IPS-20b (cell line): ENCODE results near the gene ABHD3.

ENCODE experiments used
- H3K27ac ChIP-seq: one replicate; pipeline ENCODE4 v1.5.1; 2013; ENCODE audit warnings: low read length
- H3K27me3 ChIP-seq: 2 replicates; pipeline ENCODE4 v1.6.1; 2013; ENCODE audit warnings: mild to moderate bottlenecking, low read length, inconsistent platforms; ENCODE audit not compliant: insufficient read depth
- H3K36me3 ChIP-seq: 2 replicates; pipeline ENCODE4 v1.6.1; 2013; ENCODE audit warnings: low read depth, mild to moderate bottlenecking, inconsistent platforms, low read length, moderate library complexity; ENCODE audit not compliant: insufficient read depth
- H3K4me1 ChIP-seq: 2 replicates; pipeline ENCODE4 v1.6.1; 2013; ENCODE audit warnings: mild to moderate bottlenecking, control low read depth, inconsistent platforms, low read length, moderate library complexity; ENCODE audit not compliant: insufficient read depth
- H3K4me3 ChIP-seq: 2 replicates; pipeline ENCODE4 v1.5.1; 2013; ENCODE audit warnings: mild to moderate bottlenecking, low read length, inconsistent platforms
- H3K9ac ChIP-seq: 2 replicates; pipeline ENCODE4 v1.6.1; 2013; ENCODE audit warnings: low read depth, mild to moderate bottlenecking, inconsistent platforms, low read length, moderate library complexity
- H3K9me3 ChIP-seq: 2 replicates; pipeline ENCODE4 v1.6.1; 2013; ENCODE audit warnings: mild to moderate bottlenecking, low read depth, low read length, inconsistent platforms; ENCODE audit not compliant: insufficient read depth

ABHD3 gene

DNA sequence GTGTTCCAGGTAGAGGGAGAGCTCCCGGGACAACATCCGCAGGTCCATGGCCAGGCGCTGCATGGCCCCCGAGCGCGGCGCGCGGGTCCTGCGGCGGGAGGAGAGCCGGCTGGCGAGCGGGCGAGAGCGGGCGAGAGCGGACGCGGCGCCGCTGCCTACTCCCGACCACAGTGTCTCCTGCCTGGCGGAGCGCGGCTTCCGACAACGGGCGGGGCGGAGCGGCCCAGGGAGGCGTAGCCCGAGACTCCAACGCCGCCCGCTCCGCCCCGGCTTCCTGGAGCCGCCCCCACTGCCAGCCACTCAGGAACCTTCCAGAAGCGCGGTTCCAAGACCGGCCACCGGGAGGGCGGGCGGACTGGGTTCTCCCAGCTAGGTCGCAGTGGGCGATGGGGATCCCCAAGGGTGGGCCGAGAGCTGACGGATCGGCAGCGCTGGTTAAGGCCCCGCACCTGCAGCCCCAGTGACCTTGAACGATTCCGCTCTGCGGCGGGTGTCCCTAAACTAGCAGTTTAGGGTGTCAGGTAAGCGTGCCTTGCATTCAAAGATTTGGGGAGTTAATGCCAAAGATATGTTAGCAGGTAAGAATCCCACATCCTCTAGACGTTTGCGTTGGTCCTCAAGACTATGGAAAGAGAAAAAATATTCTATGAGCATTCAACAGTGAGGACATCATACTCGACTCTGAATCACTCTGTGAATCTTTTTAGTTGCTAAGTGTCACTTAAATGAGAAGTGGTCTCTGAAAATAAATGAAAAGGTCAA, at the start of gene ABHD3:
Gene ABHD3, minus strand, starts transcription at position 172 of the 762 bp plus-strand sequence. Its CDS starts 109 bp downstream, at position 63.
- no peak within 1 kb of the TSS for H3K27ac ChIP-seq
- peaks cover 8% of the 10 kb centered on the region; the same call in 1 of the 2 replicates for H3K4me1 ChIP-seq
- H3K9ac ChIP-seq: peak within 1 kb of the TSS; percentile 83
- no peaks in the 10 kb centered on the region for H3K9me3 ChIP-seq
- peak within 1 kb of the TSS; percentile 84 for H3K4me3 ChIP-seq
- H3K36me3 ChIP-seq: peaks cover 21% of the 10 kb centered on the region
- peaks cover 15% of the 10 kb centered on the region; the same call in 1 of the 2 replicates for H3K27me3 ChIP-seq

DNA sequence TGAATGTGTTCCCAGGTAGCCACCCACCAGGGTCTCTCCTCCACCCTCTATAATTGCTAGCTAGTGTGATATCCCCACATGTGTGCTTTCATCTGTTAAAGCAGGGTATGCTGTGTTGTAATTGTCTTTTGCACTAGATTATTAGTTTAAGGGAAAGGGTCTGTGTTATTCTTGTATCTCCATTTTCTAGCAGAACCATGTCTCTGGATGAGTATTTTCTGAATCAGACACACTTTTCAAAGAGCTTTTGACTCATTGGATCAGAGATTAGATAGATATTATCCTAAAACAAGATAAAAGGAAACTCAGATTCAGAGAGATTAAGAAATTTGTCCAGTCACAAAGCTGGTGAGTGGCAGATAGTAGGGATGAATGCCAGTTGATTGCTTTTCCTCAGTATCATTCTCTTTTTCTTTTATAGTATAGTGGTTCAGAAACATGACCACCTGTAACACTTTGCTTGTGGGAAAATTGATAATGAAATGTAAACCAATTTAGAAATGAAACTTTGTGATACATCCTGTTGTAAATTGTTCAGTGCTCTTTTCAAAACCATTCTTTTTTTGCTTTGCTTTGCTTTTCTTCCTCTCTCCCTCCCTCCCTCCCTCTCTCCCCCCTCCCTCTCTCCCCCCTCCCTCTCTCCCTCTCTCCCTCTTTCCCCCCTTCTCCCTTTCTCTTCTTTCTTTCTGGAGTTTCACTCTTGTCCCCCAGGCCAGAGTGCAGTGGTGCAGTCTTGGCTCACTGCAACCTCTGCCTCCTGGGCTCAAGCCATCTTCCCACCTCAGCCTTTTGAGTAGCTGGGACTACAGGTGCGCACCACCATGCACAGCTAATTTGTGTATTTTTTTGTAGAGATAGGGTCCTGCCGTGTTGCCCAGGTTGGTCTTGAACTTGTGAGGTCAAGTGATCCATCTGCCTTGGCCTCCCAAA, 43.5 kb upstream of the ABHD3 start:
- Histone ChIP-seq H3K9me3 (no peaks in the 10 kb centered on the region), H3K9ac (no peak overlapping the region), H3K4me3 (no peak overlapping the region), H3K36me3 (no peaks in the 10 kb centered on the region), H3K27me3 (no peaks in the 10 kb centered on the region), H3K27ac (no peak overlapping the region), H3K4me1 (peaks cover 21% of the 10 kb centered on the region)

DNA sequence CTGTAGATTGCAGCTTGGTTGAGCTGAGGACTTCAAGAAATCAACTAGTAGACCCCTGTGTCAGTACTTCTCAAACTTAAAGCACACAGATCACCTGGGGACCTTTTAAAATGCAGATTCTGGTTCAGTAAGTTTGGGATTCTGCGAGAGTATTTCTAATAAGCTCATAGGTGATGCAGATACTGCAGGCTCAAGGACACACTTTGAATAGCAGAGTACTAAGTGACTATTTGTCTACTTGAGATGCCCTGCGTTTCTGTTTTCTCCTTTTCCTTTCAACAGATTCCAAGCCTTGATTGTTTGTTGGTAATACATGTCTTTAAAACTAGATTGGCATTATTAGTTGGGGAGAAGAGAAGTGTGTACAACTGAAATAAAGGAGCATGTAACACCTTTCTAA, 42.7 kb upstream of the ABHD3 start:
- Histone ChIP-seq H3K9ac (0 out of 2 replicates have a peak overlapping the region, but pooled peaks have one; percentile 28), H3K36me3 (no peaks in the 10 kb centered on the region), H3K9me3 (no peaks in the 10 kb centered on the region), H3K27me3 (no peaks in the 10 kb centered on the region), H3K27ac (no peak overlapping the region), H3K4me1 (peaks cover 23% of the 10 kb centered on the region), H3K4me3 (peak overlapping the region; percentile 21; the same call in 1 of the 2 replicates)

- no peaks in the 10 kb centered on the region for H3K9me3 ChIP-seq
- no peak overlapping the region for H3K9ac ChIP-seq
- no peak overlapping the region for H3K27ac ChIP-seq
- H3K4me3 ChIP-seq: no peak overlapping the region
- peaks cover 24% of the 10 kb centered on the region for H3K4me1 ChIP-seq
- H3K36me3 ChIP-seq: no peaks in the 10 kb centered on the region
- no peaks in the 10 kb centered on the region for H3K27me3 ChIP-seq
Measured at GRCh38 chr18:21745231-21745630, 40.7 kb upstream of the ABHD3 start.

GRCh38 chr18:21743166-21743832, 38.7 kb upstream of the ABHD3 start:
- H3K9me3 ChIP-seq: no peaks in the 10 kb centered on the region
- H3K4me1 ChIP-seq: peaks cover 28% of the 10 kb centered on the region
- H3K27ac ChIP-seq: no peak overlapping the region
- no peaks in the 10 kb centered on the region for H3K27me3 ChIP-seq
- H3K9ac ChIP-seq: 0 out of 2 replicates have a peak overlapping the region, but pooled peaks have one; percentile 17
- peak overlapping the region; percentile 87 for H3K4me3 ChIP-seq
- no peaks in the 10 kb centered on the region for H3K36me3 ChIP-seq

DNA sequence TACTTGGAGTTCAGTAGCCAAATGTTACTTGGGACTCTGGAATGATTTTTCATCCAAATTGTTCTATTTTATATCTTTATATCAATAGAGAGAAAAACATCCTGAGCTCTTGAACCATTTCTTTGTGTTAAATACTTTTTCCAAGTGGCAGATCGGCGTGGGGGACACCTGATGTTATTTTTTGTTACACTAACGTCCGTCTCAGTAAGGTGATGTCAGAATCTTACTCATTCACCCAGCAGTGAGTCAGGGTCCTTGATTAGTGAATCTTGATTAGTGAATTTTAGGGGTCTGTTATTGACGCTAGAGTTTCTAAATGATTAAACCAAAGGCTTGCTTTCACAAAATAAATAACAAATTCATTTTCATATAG, 37.7 kb upstream of the ABHD3 start:
- Histone ChIP-seq H3K27ac (no peak overlapping the region), H3K4me1 (peaks cover 21% of the 10 kb centered on the region)

GRCh38 chr18:21741562-21742314, 37.2 kb upstream of the ABHD3 start:
- Histone ChIP-seq H3K4me1 (peaks cover 16% of the 10 kb centered on the region), H3K27me3 (no peaks in the 10 kb centered on the region), H3K36me3 (no peaks in the 10 kb centered on the region), H3K9ac (peak overlapping the region; percentile 94; the same call in 1 of the 2 replicates), H3K27ac (no peak overlapping the region), H3K9me3 (no peaks in the 10 kb centered on the region), H3K4me3 (peak overlapping the region; percentile 87)

More for the DNA sequence above, 37.7 kb upstream of the ABHD3 start:
- Histone ChIP-seq H3K36me3 (no peaks in the 10 kb centered on the region), H3K4me3 (peak overlapping the region; percentile 87), H3K9ac (peak overlapping the region; percentile 94; the same call in 1 of the 2 replicates), H3K9me3 (no peaks in the 10 kb centered on the region), H3K27me3 (no peaks in the 10 kb centered on the region)

DNA sequence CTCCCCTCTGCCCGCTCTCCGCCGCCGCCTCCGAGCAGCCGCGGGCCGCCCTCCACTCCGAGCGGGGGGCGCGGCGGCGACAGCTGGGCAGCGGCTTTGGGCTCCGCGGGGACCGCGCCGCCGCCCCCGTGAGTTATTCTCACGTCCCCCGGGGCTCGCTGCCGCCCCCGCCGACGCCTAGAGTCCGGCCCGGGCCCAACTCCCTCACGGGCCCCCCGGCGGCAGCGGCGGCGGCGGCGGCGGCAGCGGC, 36.7 kb upstream of the ABHD3 start:
- H3K9ac ChIP-seq: peak overlapping the region; percentile 94; the same call in 1 of the 2 replicates
- peaks cover 11% of the 10 kb centered on the region for H3K4me1 ChIP-seq
- H3K4me3 ChIP-seq: peak overlapping the region; percentile 87; the same call in 1 of the 2 replicates
- H3K27ac ChIP-seq: no peak overlapping the region
- no peaks in the 10 kb centered on the region for H3K36me3 ChIP-seq
- H3K9me3 ChIP-seq: no peaks in the 10 kb centered on the region
- no peaks in the 10 kb centered on the region for H3K27me3 ChIP-seq

GRCh38 chr18:21740538-21741311, 36.2 kb upstream of the ABHD3 start, which contains the start of gene MIB1:
TSS of gene MIB1 (plus strand) at chr18:21740792. CDS start at chr18:21741584, 792 bp downstream.
- Histone ChIP-seq H3K27ac (no peak within 1 kb of the TSS), H3K27me3 (no peaks in the 10 kb centered on the region), H3K9ac (peak within 1 kb of the TSS; percentile 94), H3K9me3 (no peaks in the 10 kb centered on the region), H3K4me1 (peaks cover 8% of the 10 kb centered on the region; the same call in 1 of the 2 replicates), H3K36me3 (no peaks in the 10 kb centered on the region), H3K4me3 (peak within 1 kb of the TSS; percentile 87)
